GM23338 (cell line): ENCODE measurements around the gene CD19. TPM values are rescaled to one million over a fixed set of nuclear protein-coding genes. Genes with fewer than 3 reads are reported as not detected.
"Not testable (repeated sequence)": the region's sequence is repeated elsewhere in the genome, so short reads cannot be mapped to it uniquely, and the experiment has no call there.

Source experiments
- ATAC-seq: fragments of 200-7000 bp; cut with Tn5 transposase; 3 replicates; pipeline ENCODE4 v1.9.1; 2020
- DNase-seq: peaks from one replicate; pipeline ENCODE4 v3.0.0-alpha.2; 2015; ENCODE audit warnings: low spot score
- H2AFZ ChIP-seq: fragments of 200-600 bp; sonication (generic); 2 replicates; pipeline ENCODE4 v1.8.0; 2016; ENCODE audit warnings: antibody characterized with exemption, mild to moderate bottlenecking, moderate library complexity
- H3F3A ChIP-seq: fragments of 200-600 bp; sonication (generic); replicated peaks from 2 replicates; pipeline ENCODE4 v1.8.0; 2017; ENCODE audit warnings: antibody characterized with exemption, mixed run types, low read depth
- H3K27ac ChIP-seq: fragments of 200-600 bp; sonication (generic); 2 replicates; pipeline ENCODE4 v1.6.1; 2016; ENCODE audit warnings: low read depth
- H3K27me3 ChIP-seq: fragments of 200-600 bp; sonication (generic); 2 replicates; pipeline ENCODE4 v1.8.0; 2016; ENCODE audit warnings: mild to moderate bottlenecking, mixed run types, moderate library complexity; ENCODE audit not compliant: insufficient read depth
- H3K36me3 ChIP-seq: fragments of 200-600 bp; sonication (generic); 2 replicates; pipeline ENCODE4 v1.8.0; 2016; ENCODE audit warnings: mild to moderate bottlenecking; ENCODE audit not compliant: insufficient read depth
- H3K4me1 ChIP-seq: fragments of 200-600 bp; sonication (generic); 2 replicates; pipeline ENCODE4 v1.8.0; 2016; ENCODE audit warnings: mild to moderate bottlenecking, moderate library complexity; ENCODE audit not compliant: insufficient read depth
- H3K4me2 ChIP-seq: fragments of 200-600 bp; sonication (generic); 2 replicates; pipeline ENCODE4 v1.7.1; 2017; ENCODE audit warnings: mixed run types
- H3K4me3 ChIP-seq: fragments of 200-600 bp; sonication (generic); 2 replicates; pipeline ENCODE4 v1.6.1; 2016; ENCODE audit warnings: mixed run types
- H3K79me2 ChIP-seq: fragments of 200-600 bp; sonication (generic); replicated peaks from 2 replicates; pipeline ENCODE4 v1.8.0; 2017; ENCODE audit warnings: mild to moderate bottlenecking; ENCODE audit not compliant: insufficient read depth
- H3K9me2 ChIP-seq: fragments of 200-600 bp; sonication (generic); 2 replicates; pipeline ENCODE4 v1.8.0; 2017; ENCODE audit not compliant: insufficient read depth
- H4K20me1 ChIP-seq: fragments of 200-600 bp; sonication (generic); replicated peaks from 2 replicates; pipeline ENCODE4 v1.8.0; 2017; ENCODE audit warnings: mild to moderate bottlenecking; ENCODE audit not compliant: insufficient read depth
- H3K27ac Mint-ChIP-seq: 2 replicates; pipeline ENCODE4 v1.8.0; 2020; ENCODE audit warnings: inconsistent platforms, mild to moderate bottlenecking, moderate library complexity, mixed read lengths
- H3K27me3 Mint-ChIP-seq: 3 replicates; pipeline ENCODE4 v1.8.0; 2022; ENCODE audit warnings: low read depth, mild to moderate bottlenecking, moderate library complexity, mixed read lengths, inconsistent platforms; ENCODE audit not compliant: insufficient read depth, poor library complexity
- H3K36me3 Mint-ChIP-seq: 3 replicates; pipeline ENCODE4 v1.8.0; 2021; ENCODE audit warnings: low read depth, mild to moderate bottlenecking, inconsistent platforms, moderate library complexity, mixed read lengths
- H3K4me1 Mint-ChIP-seq: 3 replicates; pipeline ENCODE4 v1.8.0; 2020; ENCODE audit warnings: mild to moderate bottlenecking, inconsistent platforms, mixed read lengths
- H3K4me3 Mint-ChIP-seq: 3 replicates; pipeline ENCODE4 v1.8.0; 2021; ENCODE audit warnings: moderate library complexity, mild to moderate bottlenecking, inconsistent platforms, mixed read lengths
- H3K9me3 Mint-ChIP-seq: 3 replicates; pipeline ENCODE4 v1.8.0; 2020; ENCODE audit warnings: moderate library complexity, mild to moderate bottlenecking, inconsistent platforms, mixed read lengths
- CREB1 ChIP-seq: fragments of 250-450 bp; sonication (Bioruptor Pico); IDR thresholded peaks from 2 replicates; pipeline ENCODE4 v1.5.0; 2020; ENCODE audit warnings: low read depth, mild to moderate bottlenecking, moderate library complexity
- EZH2phosphoT487 ChIP-seq: fragments of 200-600 bp; sonication (generic); IDR thresholded peaks from one replicate; pipeline ENCODE4 v1.8.1; 2018; ENCODE audit warnings: antibody characterized with exemption; ENCODE audit not compliant: unreplicated experiment
- JUNB ChIP-seq: IDR thresholded peaks from one replicate; pipeline ENCODE4 v1.6.1; 2016; ENCODE audit warnings: antibody characterized with exemption; ENCODE audit not compliant: unreplicated experiment
- NANOG ChIP-seq: IDR thresholded peaks from 2 replicates; pipeline ENCODE4 v1.6.1; 2016; ENCODE audit warnings: antibody characterized with exemption, borderline replicate concordance
- POLR2AphosphoS5 ChIP-seq: IDR thresholded peaks from 2 replicates; pipeline ENCODE4 v1.6.1; 2016; ENCODE audit warnings: antibody characterized with exemption, low read depth
- STAT1 ChIP-seq: IDR thresholded peaks from one replicate; pipeline ENCODE4 v1.6.1; 2016; ENCODE audit warnings: antibody characterized with exemption; ENCODE audit not compliant: unreplicated experiment
- ZNF114 ChIP-seq: fragments of 250-450 bp; sonication (Bioruptor Pico); IDR thresholded peaks from 2 replicates; pipeline ENCODE4 v1.5.0; 2020; ENCODE audit warnings: mild to moderate bottlenecking, moderate library complexity
- ZNF331 ChIP-seq: fragments of 250-450 bp; sonication (Bioruptor Pico); IDR thresholded peaks from 2 replicates; pipeline ENCODE4 v1.5.0; 2020; ENCODE audit warnings: low read depth, mild to moderate bottlenecking, moderate library complexity
- polyA plus RNA-seq: library from polyadenylated mRNA; unstranded; fragments of >200 nt; fragmentation: Nextera tagmentation; extraction: Ambion mirVana; gene quantifications from 2 replicates; pipeline ENCODE4 v1.2.1, GENCODE V29; 2016
- total RNA-seq: library from RNA; depleted of rRNA; stranded (reverse); fragments of >200 nt; shearing (Covaris generic); gene quantifications from 2 replicates; pipeline ENCODE4 v1.2.3, GENCODE V29; 2014
- TF ChIP-seq, protein P1 (sequence below), 2 experiments: fragments of 200-600 bp in 1 of 2; sonication (generic) in 1 of 2; conservative IDR thresholded peaks; 2 replicates each; pipeline versions ENCODE4 v1.5.1 to v1.6.1; 2016 to 2017; ENCODE audit warnings: antibody characterized with exemption in 2 of 2, low read depth in 2 of 2, mild to moderate bottlenecking in 2 of 2, moderate library complexity in 1 of 2
- TF ChIP-seq, protein P2 (sequence below): fragments of 250-450 bp; sonication (Bioruptor Pico); IDR thresholded peaks from 2 replicates; pipeline ENCODE4 v1.5.0; 2020; ENCODE audit warnings: mild to moderate bottlenecking, moderate library complexity
- TF ChIP-seq, protein P3 (sequence below): IDR thresholded peaks from 2 replicates; pipeline ENCODE4 v1.6.1; 2016; ENCODE audit warnings: antibody characterized with exemption
- TF ChIP-seq, protein P4 (sequence below): IDR thresholded peaks from one replicate; pipeline ENCODE4 v1.6.1; 2018; ENCODE audit warnings: antibody characterized with exemption; ENCODE audit not compliant: unreplicated experiment

The CD19 gene
- total and polyA plus RNA-seq, 2 experiments from 2014 or later = 0.83 to 1.9 TPM

DNA sequence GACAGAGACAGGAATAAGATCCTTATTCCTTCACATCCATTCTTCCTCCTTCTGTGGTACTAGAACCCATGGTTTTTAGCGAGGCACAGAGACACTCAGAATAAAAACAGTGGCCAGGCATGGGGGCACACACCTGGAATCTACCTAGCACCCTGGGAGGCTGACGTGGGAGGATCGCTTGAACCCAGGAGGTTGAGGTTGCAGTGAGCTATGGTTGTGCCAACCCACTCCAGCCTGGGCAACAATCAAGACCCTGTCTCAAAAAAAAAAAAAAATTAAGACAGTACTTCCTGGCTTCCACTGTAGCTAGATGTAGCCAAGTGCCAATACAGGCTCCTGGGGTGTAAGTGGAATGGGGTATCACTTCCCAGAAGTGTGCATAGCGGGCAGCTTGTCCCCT lies 35.4 kb downstream of the CD19 start:
- H3K4me1 Mint-ChIP-seq = no peaks in the 10 kb centered on the region
- Histone ChIP-seq H3K36me3 (peaks cover 19% of the 10 kb centered on the region), H2AFZ (no peak overlapping the region), H3K79me2 (no peaks in the 10 kb centered on the region), H3K4me2 (no peak overlapping the region), H3K4me1 (no peaks in the 10 kb centered on the region), H3K4me3 (no peak overlapping the region), H4K20me1 (peaks cover 8% of the 10 kb centered on the region; the same call in 1 of the 2 replicates), H3F3A (no peaks in the 10 kb centered on the region), H3K27ac (no peak overlapping the region), H3K27me3 (no peaks in the 10 kb centered on the region), H3K9me2 (no peaks in the 10 kb centered on the region)
- DNase-seq = no peak
- no peak overlapping the region for H3K27ac Mint-ChIP-seq
- TF ChIP-seq, protein P1, sequence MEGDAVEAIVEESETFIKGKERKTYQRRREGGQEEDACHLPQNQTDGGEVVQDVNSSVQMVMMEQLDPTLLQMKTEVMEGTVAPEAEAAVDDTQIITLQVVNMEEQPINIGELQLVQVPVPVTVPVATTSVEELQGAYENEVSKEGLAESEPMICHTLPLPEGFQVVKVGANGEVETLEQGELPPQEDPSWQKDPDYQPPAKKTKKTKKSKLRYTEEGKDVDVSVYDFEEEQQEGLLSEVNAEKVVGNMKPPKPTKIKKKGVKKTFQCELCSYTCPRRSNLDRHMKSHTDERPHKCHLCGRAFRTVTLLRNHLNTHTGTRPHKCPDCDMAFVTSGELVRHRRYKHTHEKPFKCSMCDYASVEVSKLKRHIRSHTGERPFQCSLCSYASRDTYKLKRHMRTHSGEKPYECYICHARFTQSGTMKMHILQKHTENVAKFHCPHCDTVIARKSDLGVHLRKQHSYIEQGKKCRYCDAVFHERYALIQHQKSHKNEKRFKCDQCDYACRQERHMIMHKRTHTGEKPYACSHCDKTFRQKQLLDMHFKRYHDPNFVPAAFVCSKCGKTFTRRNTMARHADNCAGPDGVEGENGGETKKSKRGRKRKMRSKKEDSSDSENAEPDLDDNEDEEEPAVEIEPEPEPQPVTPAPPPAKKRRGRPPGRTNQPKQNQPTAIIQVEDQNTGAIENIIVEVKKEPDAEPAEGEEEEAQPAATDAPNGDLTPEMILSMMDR (conservative IDR thresholded peaks at IDR 0.05; ENCODE audit: low read depth in 2 of 2) = no peak
- TF ChIP-seq ZNF331 (CRISPR knock-in tag) = no peak
- no peak for TF ChIP-seq JUNB
- TF ChIP-seq ZNF114 = no peak
- TF ChIP-seq, protein P2, sequence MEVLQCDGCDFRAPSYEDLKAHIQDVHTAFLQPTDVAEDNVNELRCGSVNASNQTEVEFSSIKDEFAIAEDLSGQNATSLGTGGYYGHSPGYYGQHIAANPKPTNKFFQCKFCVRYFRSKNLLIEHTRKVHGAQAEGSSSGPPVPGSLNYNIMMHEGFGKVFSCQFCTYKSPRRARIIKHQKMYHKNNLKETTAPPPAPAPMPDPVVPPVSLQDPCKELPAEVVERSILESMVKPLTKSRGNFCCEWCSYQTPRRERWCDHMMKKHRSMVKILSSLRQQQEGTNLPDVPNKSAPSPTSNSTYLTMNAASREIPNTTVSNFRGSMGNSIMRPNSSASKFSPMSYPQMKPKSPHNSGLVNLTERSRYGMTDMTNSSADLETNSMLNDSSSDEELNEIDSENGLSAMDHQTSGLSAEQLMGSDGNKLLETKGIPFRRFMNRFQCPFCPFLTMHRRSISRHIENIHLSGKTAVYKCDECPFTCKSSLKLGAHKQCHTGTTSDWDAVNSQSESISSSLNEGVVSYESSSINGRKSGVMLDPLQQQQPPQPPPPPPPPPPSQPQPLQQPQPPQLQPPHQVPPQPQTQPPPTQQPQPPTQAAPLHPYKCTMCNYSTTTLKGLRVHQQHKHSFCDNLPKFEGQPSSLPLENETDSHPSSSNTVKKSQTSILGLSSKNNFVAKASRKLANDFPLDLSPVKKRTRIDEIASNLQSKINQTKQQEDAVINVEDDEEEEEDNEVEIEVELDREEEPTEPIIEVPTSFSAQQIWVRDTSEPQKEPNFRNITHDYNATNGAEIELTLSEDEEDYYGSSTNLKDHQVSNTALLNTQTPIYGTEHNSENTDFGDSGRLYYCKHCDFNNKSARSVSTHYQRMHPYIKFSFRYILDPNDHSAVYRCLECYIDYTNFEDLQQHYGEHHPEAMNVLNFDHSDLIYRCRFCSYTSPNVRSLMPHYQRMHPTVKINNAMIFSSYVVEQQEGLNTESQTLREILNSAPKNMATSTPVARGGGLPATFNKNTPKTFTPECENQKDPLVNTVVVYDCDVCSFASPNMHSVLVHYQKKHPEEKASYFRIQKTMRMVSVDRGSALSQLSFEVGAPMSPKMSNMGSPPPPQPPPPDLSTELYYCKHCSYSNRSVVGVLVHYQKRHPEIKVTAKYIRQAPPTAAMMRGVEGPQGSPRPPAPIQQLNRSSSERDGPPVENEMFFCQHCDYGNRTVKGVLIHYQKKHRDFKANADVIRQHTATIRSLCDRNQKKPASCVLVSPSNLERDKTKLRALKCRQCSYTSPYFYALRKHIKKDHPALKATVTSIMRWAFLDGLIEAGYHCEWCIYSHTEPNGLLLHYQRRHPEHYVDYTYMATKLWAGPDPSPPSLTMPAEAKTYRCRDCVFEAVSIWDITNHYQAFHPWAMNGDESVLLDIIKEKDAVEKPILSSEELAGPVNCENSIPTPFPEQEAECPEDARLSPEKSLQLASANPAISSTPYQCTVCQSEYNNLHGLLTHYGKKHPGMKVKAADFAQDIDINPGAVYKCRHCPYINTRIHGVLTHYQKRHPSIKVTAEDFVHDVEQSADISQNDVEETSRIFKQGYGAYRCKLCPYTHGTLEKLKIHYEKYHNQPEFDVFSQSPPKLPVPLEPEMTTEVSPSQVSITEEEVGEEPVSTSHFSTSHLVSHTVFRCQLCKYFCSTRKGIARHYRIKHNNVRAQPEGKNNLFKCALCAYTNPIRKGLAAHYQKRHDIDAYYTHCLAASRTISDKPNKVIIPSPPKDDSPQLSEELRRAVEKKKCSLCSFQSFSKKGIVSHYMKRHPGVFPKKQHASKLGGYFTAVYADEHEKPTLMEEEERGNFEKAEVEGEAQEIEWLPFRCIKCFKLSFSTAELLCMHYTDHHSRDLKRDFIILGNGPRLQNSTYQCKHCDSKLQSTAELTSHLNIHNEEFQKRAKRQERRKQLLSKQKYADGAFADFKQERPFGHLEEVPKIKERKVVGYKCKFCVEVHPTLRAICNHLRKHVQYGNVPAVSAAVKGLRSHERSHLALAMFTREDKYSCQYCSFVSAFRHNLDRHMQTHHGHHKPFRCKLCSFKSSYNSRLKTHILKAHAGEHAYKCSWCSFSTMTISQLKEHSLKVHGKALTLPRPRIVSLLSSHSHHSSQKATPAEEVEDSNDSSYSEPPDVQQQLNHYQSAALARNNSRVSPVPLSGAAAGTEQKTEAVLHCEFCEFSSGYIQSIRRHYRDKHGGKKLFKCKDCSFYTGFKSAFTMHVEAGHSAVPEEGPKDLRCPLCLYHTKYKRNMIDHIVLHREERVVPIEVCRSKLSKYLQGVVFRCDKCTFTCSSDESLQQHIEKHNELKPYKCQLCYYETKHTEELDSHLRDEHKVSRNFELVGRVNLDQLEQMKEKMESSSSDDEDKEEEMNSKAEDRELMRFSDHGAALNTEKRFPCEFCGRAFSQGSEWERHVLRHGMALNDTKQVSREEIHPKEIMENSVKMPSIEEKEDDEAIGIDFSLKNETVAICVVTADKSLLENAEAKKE (CRISPR knock-in tag) = no peak
- TF ChIP-seq STAT1 = no peak
- no peak for TF ChIP-seq POLR2AphosphoS5
- no peak for TF ChIP-seq CREB1 (CRISPR knock-in tag)
- no peak for TF ChIP-seq EZH2phosphoT487
- TF ChIP-seq, protein P3, sequence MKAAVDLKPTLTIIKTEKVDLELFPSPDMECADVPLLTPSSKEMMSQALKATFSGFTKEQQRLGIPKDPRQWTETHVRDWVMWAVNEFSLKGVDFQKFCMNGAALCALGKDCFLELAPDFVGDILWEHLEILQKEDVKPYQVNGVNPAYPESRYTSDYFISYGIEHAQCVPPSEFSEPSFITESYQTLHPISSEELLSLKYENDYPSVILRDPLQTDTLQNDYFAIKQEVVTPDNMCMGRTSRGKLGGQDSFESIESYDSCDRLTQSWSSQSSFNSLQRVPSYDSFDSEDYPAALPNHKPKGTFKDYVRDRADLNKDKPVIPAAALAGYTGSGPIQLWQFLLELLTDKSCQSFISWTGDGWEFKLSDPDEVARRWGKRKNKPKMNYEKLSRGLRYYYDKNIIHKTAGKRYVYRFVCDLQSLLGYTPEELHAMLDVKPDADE = no peak
- TF ChIP-seq, protein P4, sequence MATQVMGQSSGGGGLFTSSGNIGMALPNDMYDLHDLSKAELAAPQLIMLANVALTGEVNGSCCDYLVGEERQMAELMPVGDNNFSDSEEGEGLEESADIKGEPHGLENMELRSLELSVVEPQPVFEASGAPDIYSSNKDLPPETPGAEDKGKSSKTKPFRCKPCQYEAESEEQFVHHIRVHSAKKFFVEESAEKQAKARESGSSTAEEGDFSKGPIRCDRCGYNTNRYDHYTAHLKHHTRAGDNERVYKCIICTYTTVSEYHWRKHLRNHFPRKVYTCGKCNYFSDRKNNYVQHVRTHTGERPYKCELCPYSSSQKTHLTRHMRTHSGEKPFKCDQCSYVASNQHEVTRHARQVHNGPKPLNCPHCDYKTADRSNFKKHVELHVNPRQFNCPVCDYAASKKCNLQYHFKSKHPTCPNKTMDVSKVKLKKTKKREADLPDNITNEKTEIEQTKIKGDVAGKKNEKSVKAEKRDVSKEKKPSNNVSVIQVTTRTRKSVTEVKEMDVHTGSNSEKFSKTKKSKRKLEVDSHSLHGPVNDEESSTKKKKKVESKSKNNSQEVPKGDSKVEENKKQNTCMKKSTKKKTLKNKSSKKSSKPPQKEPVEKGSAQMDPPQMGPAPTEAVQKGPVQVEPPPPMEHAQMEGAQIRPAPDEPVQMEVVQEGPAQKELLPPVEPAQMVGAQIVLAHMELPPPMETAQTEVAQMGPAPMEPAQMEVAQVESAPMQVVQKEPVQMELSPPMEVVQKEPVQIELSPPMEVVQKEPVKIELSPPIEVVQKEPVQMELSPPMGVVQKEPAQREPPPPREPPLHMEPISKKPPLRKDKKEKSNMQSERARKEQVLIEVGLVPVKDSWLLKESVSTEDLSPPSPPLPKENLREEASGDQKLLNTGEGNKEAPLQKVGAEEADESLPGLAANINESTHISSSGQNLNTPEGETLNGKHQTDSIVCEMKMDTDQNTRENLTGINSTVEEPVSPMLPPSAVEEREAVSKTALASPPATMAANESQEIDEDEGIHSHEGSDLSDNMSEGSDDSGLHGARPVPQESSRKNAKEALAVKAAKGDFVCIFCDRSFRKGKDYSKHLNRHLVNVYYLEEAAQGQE = no peak
- TF ChIP-seq NANOG = no peak
- H3K9me3 Mint-ChIP-seq = no peaks in the 10 kb centered on the region
- H3K4me3 Mint-ChIP-seq = no peak overlapping the region
- ATAC-seq = no peak
- H3K27me3 Mint-ChIP-seq = peaks cover 3% of the 10 kb centered on the region
- peaks cover 31% of the 10 kb centered on the region for H3K36me3 Mint-ChIP-seq

DNA sequence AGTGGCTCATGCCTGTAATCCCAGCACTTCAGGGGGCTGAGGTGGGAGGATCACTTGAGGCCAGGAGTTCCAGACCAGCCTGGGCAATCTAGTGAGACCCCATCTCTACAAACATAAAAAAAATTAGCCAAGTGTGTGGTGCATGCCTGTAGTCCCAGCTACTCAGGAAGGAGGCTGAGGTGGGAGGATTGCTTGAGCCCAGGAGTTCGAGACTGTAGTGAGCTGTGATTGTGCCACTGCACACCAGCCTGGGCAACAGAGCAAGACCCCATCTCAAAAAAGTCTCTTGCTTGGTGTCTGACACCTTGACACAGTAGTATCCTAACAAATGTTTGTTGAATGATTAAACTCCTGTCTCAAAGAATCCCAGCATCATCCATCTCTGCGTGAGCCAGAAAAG lies 37.9 kb downstream of the CD19 start:
- not testable (repeated sequence) for H3K4me2 ChIP-seq, H3K4me1 Mint-ChIP-seq, H3K79me2 ChIP-seq, H3K4me3 ChIP-seq, H3K4me1 ChIP-seq, H3F3A ChIP-seq, H3K9me2 ChIP-seq, H3K27ac ChIP-seq, H3K27me3 ChIP-seq, H3K4me3 Mint-ChIP-seq, H3K36me3 ChIP-seq, H3K36me3 Mint-ChIP-seq, ATAC-seq, H2AFZ ChIP-seq, H3K9me3 Mint-ChIP-seq, H4K20me1 ChIP-seq, H3K27ac Mint-ChIP-seq, DNase-seq
- H3K27me3 Mint-ChIP-seq = peaks cover 11% of the 10 kb centered on the region
